Stimulated activated CD8-positive, alpha-beta memory T cell treated with anti-CD3 and anti-CD28 coated beads, Interleukin-2, amount 100 ng/mL, for 48 hours (primary cell): Measurements from ENCODE around the gene MATCAP1.

Experiments used
- DNase-seq, 2 donors: peaks; one replicate each; pipeline ENCODE4 v3.0.0-alpha.2; 2020; ENCODE audit warnings: low read depth in 2 of 2

The MATCAP1 gene

DNA sequence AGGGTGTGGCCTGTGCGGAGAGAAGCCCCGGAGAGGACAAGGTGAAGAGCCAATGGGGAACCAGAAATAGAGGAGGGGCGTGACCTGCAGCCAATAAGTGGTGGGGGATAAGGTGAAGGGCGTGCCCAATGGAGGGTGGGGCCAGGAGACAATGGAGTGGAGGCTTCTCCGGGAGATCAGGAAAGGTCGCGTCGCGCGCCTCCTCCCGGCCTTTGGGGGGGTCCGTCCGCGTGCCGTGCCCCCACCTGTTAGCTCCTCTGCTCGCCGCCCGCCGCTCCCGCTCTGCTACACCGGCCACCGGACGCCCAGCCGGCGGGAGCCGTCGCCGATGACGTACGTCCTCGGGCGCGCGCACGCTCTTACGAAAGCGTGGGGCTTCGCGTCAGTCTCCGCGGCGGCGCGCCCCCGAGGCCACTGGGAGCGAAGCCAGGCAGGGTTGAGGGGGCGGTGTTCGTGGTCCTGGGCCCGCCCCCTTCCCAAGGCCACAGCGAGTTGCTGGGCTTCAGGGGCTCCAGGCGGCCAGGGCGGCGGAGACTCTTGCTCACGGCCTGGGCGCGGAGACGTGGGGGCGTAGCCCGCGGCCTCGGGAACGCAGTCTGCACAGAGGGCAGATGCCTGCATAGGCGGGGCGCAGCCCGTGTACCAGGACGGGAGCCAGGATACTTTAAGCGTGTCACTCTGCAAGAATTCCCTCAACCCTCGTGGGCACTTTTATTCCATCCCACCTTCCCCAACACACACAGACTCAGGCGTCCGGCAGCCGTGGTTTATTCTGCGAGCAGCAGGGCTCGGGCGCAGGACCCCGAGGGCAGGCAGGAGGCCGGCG, at the start of gene MATCAP1:
Gene MATCAP1, minus strand, starts transcription at position 337 of the 826 bp plus-strand sequence. CDS start 3,353 bp downstream, outside the sequence.
- peak; percentile 88 to 90 for DNase-seq

DNA sequence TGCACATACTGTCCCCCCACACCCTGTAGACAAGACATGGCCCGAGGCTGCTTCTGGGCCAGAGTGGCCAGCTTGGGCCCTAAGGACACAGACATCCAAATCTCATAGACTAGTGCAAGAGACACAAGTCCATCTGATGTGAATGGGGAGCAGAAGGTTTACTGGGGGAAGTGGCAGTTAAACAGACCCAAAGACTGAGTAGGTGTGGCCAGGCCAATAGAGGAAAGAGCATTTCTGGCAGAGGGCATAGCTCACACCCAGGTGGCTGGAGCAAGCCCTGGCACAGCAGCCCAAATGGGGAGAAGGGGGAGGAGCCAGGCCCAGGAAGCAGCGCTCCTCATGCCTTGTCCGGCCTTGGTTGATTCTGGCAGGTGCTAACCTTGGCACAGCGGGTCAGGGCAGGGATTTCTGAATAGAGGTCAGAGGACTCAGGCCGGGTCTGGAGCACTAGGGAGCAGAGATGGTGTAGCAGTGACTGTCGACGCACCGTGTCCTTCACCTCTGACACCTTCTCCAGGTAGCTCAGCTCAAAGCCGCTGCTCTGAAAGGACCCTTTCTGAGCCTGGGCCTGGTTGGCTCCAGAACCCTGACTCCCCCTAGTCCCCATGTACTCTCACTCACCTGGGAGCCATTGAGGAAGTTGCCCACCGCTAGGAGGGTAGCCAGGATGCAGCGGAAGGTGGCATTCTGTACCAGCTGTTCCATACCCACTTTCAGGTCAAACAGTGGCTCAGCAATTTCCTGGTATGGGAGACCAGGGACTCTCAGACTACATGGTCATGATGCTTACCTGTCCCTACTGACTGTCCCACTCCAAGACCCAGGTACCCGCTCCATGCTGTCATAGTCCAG, 47.3 kb upstream of the MATCAP1 start:
- DNase-seq, result no peak

DNA sequence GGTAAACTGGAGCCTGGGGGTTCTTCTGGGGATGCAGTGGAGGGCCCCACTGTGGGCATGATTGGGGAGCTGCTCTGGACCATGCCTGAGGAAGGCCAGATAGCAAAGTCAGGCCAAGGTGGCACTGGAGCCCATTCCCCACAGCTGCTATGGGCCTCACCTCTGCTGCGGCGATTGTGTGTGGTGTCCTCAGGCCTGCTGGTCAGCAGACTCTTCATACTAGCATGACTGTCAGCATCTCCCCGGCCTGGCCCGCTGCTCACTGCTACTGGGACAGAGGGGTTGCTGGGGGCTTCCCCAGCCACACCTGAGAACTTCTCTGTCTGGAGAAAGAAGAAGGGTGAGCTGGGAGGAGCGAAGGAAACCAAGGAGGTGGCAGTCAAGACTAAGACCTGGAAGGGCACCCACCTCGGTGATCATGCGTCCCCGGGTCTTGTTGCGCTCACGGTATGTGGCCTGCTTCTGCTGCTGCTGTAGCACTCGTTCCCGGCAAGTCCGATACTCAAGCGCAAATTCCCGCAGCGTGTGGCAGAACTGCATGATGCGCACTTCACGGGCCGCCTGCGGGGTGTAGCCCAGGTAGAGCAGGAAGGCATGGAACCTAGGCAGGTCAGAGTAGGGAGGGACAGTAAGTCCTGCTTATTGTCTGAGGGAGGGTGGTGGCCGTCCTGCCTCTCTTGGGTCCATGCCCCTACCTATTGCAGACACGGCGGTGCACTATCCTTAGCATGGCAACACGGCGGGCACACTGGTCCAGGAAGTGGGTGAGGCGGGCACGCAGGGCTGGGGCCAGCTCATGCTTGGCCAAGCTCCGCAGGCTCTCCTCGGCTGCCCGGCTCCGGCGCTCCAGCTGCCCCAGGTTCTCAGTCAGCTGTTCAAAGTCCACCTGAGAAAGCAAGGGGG, 46.4 kb upstream of the MATCAP1 start:
- no peak for DNase-seq

DNA sequence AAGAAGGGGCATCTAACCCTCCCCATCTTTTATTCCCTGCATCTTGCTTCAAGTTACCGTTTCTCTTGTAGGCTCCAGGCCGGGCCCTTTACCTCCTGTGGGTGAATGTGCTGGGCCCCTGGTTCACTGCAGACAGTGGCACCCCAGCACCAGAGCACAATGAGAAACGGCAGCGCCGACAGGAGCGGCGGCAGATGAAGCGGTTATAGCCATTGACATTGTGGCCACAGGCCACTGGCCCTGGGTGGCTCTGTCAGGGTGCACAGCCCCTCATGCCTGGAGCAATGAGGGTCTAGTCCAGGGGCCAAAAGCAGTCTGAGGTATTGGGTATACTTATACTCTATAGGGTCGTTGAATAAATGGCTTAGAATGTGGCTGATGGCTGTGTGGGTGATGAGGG, 45.1 kb upstream of the MATCAP1 start:
- no peak for DNase-seq

DNA sequence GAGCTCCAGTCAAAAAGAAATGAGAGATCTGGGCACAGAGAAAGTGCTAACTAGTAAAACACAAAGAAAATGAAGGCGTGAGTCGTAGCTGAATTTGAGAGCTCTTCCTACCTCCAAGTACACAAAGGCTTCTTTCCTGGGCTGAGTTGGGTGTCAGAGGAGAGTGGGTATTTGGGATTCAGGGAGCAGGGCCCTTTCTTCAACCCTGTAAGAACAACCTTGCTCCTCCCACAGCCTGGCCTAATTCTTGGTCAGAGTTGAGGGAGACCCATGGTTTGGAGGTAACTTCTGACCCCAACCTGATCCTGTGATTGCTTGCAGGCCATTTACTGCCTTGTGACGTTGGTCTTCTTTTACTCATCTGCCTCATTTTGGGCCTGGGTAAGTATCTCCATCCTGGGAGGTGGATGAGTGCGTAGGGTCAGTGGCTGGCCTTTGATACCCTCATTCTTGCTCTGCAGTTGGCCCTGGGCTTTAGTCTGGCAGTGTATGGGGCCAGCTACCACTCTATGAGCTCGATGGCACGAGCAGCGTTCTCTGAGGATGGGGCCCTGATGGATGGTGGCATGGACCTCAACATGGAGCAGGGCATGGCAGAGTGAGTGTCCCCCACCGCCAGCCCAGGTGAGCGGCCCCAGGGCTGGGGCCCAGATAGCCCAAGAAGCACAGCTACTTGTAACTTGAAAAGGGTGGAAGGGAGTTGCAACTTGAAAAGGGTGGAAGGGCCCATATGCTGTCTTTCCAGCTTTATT, 44.4 kb upstream of the MATCAP1 start:
- no peak for DNase-seq

DNA sequence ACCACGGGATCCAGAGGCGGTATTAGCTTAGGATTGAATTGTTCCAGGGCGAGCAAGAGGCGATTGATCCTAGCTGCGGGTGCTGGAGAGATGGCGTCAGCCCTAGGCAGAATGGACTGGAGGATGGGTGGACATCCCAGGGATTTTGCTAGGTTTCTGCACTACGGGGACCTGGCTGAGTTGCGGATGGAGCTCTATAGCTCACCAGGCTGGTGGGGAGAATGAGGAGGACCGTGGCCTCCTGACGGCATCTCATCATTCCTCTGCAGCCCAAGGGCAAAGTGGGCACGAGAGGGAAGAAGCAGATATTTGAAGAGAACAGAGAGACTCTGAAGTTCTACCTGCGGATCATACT, 43.8 kb upstream of the MATCAP1 start:
- DNase-seq, result no peak

DNA sequence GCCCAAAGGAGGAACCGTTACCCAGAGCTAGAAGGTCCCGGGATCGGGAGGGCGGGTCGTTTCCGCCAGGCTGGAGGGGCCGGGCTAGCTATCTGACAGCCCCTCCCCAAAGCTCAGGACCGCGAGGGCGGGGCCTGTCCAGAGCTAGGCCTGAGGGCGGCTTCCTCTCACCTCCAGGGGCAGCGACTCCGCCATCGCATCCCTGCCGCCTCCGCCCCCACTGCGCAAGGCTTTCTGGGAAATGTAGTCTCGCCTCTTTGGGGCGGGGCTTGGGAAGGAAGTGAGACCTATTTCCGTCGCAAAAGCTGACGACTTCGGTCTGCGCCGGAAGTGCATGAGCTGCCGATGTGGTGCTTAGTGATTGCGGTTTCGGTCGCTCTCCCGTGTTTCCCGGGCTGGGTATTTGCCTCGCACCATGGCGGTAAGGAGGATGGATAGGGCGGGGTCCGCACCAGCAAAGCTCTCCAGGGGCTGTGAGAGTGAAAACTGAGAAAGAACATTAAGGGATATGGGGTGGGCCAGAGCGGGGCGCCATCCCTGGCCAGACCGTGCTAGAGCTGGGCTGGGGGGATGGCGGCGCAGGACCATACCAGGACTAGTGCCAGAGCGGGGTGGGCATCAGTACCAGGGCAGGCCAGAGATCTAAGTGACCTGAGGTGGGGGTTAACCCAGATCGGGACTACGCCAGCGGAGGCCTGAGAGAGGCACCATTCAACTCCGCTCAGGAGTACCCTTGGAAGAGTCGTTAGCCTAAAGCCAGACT, 43.2 kb upstream of the MATCAP1 start, which contains the start of gene TMEM208:
Gene TMEM208, plus strand, starts transcription at position 327 of the 763 bp plus-strand sequence. Its CDS starts 89 bp downstream, at position 416.
- peak; percentile 98 to 99 for DNase-seq

DNA sequence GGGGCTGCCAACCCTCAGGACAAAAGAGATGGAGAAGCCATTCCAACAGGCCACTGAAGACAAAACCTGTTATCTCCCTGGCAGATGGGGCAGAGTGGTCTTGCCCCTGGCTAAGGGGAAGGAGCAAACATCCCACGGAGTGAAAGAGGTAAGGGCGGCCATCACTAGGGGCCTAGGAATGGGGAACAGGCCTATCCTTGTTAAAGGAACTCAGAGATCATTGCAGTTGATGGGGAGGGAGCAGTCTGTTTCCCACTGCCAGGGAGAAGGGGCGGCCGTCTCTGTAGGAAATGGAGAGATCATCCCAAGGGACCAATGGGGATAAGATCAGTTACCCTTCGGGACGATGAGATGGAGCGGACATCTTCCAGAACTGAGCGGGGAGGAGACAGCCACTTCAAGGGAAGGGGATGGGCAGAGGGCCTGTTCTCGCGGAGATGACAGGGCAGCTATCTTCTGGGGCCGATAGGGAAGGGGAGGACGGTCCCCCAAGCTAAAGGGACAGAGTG, 42.6 kb upstream of the MATCAP1 start:
- DNase-seq, result no peak

DNA sequence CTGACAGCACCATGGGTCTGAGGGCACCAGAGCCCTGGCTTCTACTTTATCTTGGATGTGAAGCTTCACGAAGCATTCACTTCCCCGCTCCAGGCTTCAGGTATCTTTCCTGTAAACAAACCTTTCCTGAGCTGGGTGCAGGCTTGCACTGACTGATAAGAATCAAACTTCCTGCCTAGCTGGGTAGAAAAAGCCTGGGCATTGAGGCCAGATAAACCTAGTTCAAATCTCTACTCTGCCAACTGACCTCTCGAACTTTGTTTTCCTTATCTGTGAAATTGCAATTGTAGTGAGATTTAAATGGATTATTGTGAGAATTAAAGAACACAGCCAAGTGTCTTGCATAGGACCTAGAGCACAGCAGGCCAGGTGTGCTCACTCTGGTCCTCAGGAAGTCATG, 40.2 kb upstream of the MATCAP1 start:
- no peak for DNase-seq

DNA sequence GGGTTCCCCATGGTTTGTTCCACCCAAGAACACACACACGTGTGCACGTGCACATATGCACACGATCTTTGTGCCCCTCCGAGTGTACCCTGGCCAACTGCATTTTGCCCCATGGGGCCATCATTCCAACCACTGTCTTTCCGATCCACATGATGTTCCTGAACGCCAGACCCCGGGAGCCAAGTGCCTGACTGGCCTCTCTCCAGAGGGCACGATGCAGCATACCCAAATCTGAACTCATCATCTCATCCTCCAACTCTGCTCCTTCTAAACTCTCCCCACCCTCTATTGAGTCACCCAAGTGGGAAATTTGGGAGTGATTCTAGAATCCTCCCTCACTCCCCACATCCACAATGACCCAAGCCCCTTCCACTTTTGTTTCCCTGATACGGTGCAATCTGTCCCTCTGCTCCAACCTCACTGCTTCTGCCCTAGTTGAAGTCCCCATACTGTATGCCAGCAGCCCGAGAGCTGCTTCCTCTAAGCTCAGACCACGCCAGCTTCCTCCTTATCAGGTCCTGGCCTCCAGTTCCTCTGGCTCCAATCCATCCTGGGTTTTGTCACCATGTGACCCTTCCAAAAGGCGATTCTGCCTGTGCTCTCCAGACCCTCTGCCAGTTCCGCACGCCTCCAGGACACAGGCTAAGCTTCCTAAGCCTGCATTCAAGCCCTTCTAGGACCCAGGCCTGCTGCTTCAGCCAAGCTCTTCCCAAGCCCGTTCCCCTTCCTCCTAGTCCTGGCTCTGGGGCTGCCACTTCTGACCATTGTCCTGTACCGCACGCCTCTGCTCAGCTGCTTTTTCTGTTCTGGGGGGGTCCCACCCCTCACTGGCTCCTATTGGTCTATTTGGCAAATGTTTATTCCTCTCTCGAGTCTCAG, 33.1 kb upstream of the MATCAP1 start:
- DNase-seq, result no peak

DNA sequence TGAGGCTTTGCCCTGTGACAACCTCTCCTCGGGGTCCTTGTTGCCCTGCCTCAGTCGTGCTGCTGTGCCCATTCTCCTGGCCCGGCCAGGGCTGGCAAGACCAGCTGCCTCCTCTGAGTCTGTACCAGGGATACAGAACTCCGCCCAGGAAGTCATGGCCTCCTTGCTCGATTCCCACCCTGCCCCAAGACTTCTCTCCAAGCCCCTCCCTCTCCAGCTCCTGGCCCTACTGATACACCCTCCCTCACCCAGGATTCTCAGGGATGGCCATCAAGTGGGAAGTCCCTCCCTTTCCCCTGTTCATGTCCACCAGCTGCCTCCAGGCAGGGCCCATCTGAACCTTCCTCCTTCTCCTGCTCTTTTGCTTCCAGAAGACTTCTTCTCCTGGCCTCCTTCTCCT, 31.9 kb upstream of the MATCAP1 start:
- no peak for DNase-seq

DNA sequence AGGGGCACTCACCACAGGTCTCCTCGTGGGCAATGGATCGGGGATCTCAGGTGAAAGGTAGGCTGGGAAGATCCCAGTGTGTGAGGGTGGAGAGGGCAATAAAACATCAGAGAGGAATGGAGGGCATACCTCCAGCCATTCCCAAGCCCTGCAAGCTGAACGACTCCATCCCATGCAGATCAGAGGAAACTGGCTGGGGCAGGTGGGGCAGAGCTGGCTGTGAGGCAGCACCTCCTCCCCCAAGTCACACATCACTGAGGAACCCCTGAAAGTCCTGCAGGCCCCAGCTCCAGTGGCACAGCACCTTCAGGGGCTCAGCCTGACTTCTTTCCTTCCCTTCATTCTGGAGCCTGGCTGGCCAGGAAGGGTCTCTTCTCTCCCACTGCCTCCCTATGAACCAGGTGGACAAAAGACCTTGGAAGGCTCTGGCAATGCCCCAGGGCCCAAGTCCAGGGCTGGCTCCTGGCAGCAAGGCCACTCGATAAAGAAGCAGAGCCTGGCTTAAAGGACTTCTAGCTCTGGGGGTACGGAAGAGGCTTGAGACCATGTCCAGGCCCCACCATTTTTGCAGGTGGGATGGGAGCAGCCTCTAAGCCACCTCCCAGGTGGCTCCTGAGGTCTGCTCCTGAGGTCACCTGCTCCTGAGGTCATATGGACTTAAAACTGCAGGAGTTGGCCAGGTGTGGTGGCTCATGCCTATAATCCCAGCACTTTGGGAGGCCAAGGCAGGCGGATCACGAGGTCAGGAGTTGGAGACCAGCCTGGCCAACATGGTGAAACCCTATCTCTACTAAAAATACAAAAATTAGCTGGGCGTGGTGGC, 29.6 kb upstream of the MATCAP1 start:
- DNase-seq, result no peak

DNA sequence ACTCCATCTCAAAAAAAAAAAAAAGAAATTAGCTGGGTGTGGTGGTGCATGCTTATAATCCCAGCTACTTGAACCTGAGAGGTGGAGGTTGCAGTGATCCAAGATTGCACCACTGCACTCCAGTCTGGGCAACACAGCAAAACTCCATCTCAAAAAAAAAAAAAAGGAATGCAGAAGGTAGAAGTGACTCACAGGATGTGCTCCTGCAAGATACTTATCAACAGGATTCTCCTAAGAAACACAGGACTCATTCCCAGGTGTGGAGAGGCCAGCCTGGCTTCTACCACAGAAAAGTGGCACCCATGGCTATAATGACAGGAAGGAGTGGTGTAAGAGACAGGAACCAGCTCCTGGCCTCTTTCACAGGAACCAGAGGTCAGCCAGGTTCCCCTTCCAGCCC, 29.0 kb upstream of the MATCAP1 start:
- DNase-seq, result no peak

DNA sequence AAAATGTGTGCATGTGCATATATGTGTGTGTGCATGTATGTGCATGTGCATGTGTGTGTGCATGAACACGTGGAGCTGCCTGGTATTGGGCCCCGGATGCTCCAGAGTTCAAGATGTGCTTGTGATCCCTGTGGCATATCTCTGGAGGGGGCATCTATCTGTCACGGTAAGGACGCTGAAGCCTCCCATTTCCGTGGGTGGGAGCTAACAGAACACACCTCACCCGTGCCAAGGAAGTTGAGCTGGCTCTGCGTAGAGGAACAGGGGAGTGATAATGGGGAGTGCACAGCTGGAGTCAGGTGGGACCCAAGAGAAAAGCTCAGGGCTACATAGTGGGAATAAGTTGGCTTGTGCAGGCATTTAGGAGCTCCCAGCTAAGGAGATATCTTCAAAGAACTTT, 27.9 kb upstream of the MATCAP1 start:
- DNase-seq, result no peak

DNA sequence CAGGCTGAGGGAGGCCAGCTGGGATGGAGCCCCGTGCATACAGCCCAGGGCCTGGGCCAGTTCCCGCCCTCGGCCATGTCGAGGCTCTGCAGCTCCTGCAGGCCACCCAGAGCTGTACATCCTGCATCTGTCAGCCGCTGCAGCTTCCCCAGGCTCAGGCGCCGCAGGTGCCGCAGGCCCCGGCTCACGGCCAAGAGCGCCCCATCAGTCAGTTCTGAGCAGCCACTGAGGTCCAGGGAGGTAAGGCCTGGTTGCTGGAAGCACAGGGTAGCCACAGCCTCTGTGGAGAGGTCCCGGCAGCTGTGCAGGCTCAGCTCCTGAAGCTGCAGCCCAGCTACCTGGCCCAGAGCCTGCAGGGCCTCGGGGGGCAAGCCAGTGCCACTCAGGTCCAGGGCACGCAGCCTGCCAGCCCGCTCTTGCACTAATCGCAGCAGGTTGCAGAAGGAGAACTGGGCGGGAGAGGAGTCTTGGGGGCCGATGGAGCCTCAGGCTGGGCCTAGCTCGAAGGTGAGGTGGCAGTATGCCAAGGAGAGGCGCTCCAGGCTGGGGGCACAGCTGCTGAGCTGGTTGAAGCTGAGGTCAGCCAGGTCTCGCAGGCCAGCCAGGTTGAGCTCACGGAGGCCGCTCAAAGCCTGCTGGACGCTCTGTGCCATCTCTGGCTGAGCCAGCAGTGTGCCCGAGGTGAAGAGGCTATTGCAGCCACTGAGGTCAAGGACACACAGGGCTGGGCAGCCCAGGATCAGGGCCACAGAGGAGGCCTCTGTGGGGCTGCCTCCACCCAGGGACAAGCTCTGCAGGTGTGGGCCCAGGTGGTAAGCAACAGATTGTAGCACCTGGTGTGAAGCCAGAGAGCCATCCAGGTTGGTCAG, 26.5 kb upstream of the MATCAP1 start:
- no peak for DNase-seq

DNA sequence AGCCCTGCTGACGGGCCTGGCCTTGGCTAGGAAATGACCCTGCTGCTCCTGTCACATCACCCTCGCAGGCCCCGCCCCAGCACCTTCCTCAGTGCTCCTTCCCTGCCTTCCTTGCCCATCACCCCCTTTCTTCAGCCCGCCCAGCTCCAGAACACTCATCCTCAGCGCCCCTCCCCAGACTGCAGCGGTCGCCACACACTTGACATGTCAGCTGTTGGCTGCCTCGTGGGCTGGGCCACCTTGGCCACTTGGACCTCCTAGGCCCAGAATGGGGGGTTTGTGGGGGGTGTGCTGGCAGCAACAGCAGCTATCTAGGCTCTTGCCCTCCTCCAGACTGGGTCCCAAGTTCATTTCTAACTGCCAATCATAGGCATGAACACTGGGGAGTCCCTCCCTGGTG, 25.8 kb upstream of the MATCAP1 start:
- no peak for DNase-seq
